ENCODE data around the gene COPS7A.

COPS7A gene

GRCh38 chr12:6694701-6695100, 29.1 kb upstream of the COPS7A start:
- TF ChIP-seq BCL6B (tag by site-specific recombination; IDR thresholded peaks at IDR 0.05) (no peak), ZNF623 (tag by site-specific recombination; IDR thresholded peaks at IDR 0.05) (peak; percentile 80)
- CTCF ChIA-PET, result interaction anchor here (0.7 to 1.0 kb wide), 2 partner anchors 29 to 76 kb away, joined by 3 to 5 read pairs; partner anchors contain the start of gene COPS7A
- Histone ChIP-seq H3K4me1 (ENCODE audit: control insufficient read depth, insufficient read depth, low read length) (peaks cover 4% of the 10 kb centered on the region; the same call in 1 of the 2 replicates), H3K27ac (ENCODE audit: extremely low read depth, low read depth, low read length) (no peak overlapping the region), H3K4me3 (ENCODE audit: low read depth, low read length) (no peak overlapping the region), H3K9me3 (ENCODE audit: control insufficient read depth, insufficient read depth, low read depth, low read length) (no peaks in the 10 kb centered on the region), H3K36me3 (ENCODE audit: control insufficient read depth in 2 of 2, insufficient read depth in 1 of 2, low read length in 2 of 2) (peaks cover 0 to 24% of the 10 kb centered on the region in 2 experiments; a peak in 1 of 3 replicates)
- POLR2A ChIA-PET, result interaction anchor here (1.5 kb wide), 1 partner anchor 81 kb away, joined by 3 read pairs; no protein-coding TSS in a partner anchor

- CTCF ChIA-PET, result interaction anchor here (0.6 to 1.5 kb wide), 7 partner anchors 11 to 132 kb away, joined by 3 to 5 read pairs (median 3); partner anchors contain the start of gene COPS7A
- no peak overlapping the region for H3K4me3 ChIP-seq (ENCODE audit: low read depth, low read length)
- no peak overlapping the region for H3K27ac ChIP-seq (ENCODE audit: extremely low read depth, low read depth, low read length)
- no peaks in the 10 kb centered on the region for H3K9me3 ChIP-seq (ENCODE audit: control insufficient read depth, insufficient read depth, low read depth, low read length)
- H3K4me1 ChIP-seq (ENCODE audit: control insufficient read depth, insufficient read depth, low read length), result 0 out of 2 replicates have a peak, but pooled peaks cover under 1% of the 10 kb centered on the region
- H3K36me3 ChIP-seq (ENCODE audit: control insufficient read depth in 2 of 2, insufficient read depth in 1 of 2, low read length in 2 of 2), result peaks cover 0 to 24% of the 10 kb centered on the region in 2 experiments; a peak in 1 of 3 replicates
- TF ChIP-seq IKZF3 (tag by site-specific recombination; IDR thresholded peaks at IDR 0.05) (no peak), ZNF341 (tag by site-specific recombination; IDR thresholded peaks at IDR 0.05; ENCODE audit: low read depth) (no peak), ZNF488 (tag by site-specific recombination; IDR thresholded peaks at IDR 0.05) (no peak), MZF1 (tag by site-specific recombination; IDR thresholded peaks at IDR 0.05; ENCODE audit: borderline replicate concordance) (no peak), ZNF221 (tag by site-specific recombination; IDR thresholded peaks at IDR 0.05; ENCODE audit: borderline replicate concordance) (no peak), ZNF645 (tag by site-specific recombination; IDR thresholded peaks at IDR 0.05) (no peak), GLIS1 (tag by site-specific recombination; IDR thresholded peaks at IDR 0.05) (peak; percentile 50; the same call in 1 of the 2 replicates), PBX3 (CRISPR knock-in tag; IDR thresholded peaks at IDR 0.05) (no peak)
- POLR2A ChIA-PET, result interaction anchor here (0.7 to 1.5 kb wide), 2 partner anchors 71 to 82 kb away, joined by 3 read pairs; no protein-coding TSS in a partner anchor
Measured at GRCh38 chr12:6695313-6696045, 28.4 kb upstream of the COPS7A start.

GRCh38 chr12:6696690-6697583, 26.9 kb upstream of the COPS7A start:
- peaks cover 0 to 20% of the 10 kb centered on the region in 2 experiments; a peak in 1 of 3 replicates for H3K36me3 ChIP-seq (ENCODE audit: control insufficient read depth in 2 of 2, insufficient read depth in 1 of 2, low read length in 2 of 2)
- CTCF ChIA-PET, result interaction anchor here (0.5 to 1.5 kb wide), 4 partner anchors 24 to 411 kb away, joined by 3 to 5 read pairs (median 4); no protein-coding TSS in a partner anchor
- H3K9me3 ChIP-seq (ENCODE audit: control insufficient read depth, insufficient read depth, low read depth, low read length), result no peaks in the 10 kb centered on the region
- H3K4me3 ChIP-seq (ENCODE audit: low read depth, low read length), result no peak overlapping the region
- no peaks in the 10 kb centered on the region for H3K4me1 ChIP-seq (ENCODE audit: control insufficient read depth, insufficient read depth, low read length)
- H3K27ac ChIP-seq (ENCODE audit: extremely low read depth, low read depth, low read length), result no peak overlapping the region
- POLR2A ChIA-PET, result interaction anchor here (0.5 to 1.0 kb wide), 3 partner anchors 69 to 117 kb away, joined by 3 to 12 read pairs (median 4); no protein-coding TSS in a partner anchor
- TF ChIP-seq ZBTB7A (tag by site-specific recombination; IDR thresholded peaks at IDR 0.05; ENCODE audit: low read depth) (no peak), ZNF639 (tag by site-specific recombination; IDR thresholded peaks at IDR 0.05) (no peak), ZNF133 (tag by site-specific recombination; IDR thresholded peaks at IDR 0.05) (no peak), ZSCAN30 (tag by site-specific recombination; IDR thresholded peaks at IDR 0.05) (no peak)
